Coronary artery (tissue), 2 donors: ENCODE data around the gene PRDM16.

Experiments
- DNase-seq: peaks from one replicate; pipeline ENCODE4 v3.0.0-alpha.2; 2017; ENCODE audit warnings: low spot score
- H3K27ac ChIP-seq, 2 donors: fragments of 200-600 bp; sonication (generic); one replicate each; pipeline ENCODE4 v1.5.1; 2016 to 2019
- H3K4me3 ChIP-seq: fragments of 200-600 bp; sonication (generic); 2 replicates; pipeline ENCODE4 v1.5.1; 2016; ENCODE audit warnings: mild to moderate bottlenecking, moderate library complexity
- TF ChIP-seq, protein P1 (sequence below): fragments of 200-600 bp; sonication (generic); IDR thresholded peaks from one replicate; pipeline ENCODE4 v1.5.1; 2019; ENCODE audit warnings: antibody characterized with exemption

Gene PRDM16

DNA sequence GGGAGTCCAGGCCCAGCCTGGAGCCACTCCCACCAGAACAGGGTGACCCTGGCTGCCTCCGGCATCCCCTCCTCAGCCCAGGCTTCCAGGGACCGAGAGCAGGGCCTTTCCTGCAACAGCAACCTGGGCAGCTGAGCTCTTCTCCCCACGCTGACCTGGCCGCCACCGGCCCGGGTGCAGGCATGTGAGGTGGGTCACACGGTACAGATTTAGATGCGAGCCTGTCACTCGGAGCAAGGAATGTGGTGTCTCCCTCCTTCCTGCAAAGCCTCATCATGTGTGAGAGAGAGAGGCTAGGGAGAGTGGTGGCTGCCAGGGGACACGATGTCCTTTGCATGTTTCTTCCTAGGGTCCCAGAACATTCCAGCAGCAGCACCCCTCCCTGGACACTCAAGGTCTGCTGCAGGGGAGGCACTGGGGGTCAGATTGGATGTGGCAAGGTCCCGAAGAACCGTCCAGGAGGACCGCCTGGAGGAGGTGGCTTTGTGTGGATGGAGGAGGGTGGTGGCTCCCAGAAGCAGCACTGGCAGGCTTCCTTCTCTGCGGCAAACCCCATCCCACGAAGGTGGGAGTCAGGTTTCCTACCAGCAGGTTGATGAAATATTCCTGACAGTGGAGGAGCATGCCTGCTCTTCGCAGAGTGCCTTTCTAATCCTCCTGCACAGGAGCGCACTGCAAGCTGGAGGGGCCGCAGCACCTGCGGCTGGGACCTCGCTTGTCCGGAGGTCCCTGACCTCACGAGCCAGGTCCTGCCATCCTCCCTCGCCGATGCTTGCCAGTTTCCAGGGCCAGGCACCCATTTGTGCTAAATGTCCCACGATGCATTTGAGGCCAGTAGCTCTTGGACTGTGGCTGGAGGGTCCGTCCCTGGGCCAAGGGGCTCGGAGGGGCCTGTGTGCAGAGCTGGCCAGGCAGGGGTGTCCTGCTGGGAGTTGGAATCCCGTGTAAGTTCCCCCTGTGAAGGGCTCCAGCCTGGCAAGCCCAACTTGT, 68.4 kb downstream of the PRDM16 start:
- peak overlapping the region in 1 of 2 donors; percentile 31 for H3K27ac ChIP-seq
- no peak for DNase-seq
- TF ChIP-seq, protein P1, sequence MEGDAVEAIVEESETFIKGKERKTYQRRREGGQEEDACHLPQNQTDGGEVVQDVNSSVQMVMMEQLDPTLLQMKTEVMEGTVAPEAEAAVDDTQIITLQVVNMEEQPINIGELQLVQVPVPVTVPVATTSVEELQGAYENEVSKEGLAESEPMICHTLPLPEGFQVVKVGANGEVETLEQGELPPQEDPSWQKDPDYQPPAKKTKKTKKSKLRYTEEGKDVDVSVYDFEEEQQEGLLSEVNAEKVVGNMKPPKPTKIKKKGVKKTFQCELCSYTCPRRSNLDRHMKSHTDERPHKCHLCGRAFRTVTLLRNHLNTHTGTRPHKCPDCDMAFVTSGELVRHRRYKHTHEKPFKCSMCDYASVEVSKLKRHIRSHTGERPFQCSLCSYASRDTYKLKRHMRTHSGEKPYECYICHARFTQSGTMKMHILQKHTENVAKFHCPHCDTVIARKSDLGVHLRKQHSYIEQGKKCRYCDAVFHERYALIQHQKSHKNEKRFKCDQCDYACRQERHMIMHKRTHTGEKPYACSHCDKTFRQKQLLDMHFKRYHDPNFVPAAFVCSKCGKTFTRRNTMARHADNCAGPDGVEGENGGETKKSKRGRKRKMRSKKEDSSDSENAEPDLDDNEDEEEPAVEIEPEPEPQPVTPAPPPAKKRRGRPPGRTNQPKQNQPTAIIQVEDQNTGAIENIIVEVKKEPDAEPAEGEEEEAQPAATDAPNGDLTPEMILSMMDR, result no peak
- no peak overlapping the region for H3K4me3 ChIP-seq

DNA sequence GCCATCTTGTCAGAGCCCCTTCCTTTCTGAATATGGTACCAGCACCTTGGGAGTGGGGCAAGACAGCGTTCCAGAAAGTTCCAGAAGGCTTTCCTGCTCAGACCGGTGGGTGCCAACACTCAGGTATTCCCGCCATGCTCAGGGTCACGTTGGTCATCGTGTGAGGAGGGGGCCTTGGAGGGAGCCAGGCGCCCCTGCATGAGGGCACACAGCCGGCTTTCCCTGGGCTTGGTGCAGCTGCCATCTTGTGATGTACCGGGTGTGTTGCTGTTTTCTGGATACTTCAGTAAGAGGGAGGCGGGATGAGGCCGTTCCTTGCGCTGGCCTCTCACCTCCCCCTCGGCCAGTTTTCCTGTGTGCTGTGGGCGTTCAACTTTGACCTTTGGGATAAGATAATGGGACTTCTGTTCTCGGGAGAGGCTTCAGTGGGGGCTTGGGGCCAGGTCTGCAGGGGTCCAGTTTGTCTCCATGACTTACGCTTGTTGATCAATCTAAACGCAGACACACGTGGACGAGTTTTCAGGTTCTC, 69.7 kb downstream of the PRDM16 start:
- TF ChIP-seq, protein P1, result no peak
- no peak for DNase-seq
- Histone ChIP-seq H3K27ac (peak overlapping the region in 1 of 2 donors; percentile 11), H3K4me3 (no peak overlapping the region)

DNA sequence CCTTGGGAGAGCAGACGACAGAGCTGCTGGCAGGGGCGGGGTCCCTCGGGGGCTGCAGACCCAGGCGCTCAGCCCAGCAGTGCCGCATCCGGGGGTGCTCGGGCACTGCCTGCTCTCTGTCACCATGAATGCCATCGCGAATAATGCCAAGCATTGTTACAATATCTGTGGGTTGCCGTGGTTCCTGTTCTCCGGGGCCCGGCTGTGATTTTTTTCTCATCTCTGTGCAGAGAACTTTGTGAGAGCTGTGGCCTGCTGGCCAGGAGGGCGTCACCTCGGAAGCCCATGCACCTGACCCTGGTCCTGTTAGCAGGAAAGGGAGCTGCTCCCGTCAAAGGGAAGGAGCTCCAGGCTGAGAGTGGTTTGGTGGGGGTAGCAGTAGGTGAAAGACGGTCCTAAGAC, 70.4 kb downstream of the PRDM16 start:
- peak overlapping the region; percentile 47 for H3K4me3 ChIP-seq
- DNase-seq, result no peak
- H3K27ac ChIP-seq, result peak overlapping the region; percentile 4 to 39
- TF ChIP-seq, protein P1, result no peak

DNA sequence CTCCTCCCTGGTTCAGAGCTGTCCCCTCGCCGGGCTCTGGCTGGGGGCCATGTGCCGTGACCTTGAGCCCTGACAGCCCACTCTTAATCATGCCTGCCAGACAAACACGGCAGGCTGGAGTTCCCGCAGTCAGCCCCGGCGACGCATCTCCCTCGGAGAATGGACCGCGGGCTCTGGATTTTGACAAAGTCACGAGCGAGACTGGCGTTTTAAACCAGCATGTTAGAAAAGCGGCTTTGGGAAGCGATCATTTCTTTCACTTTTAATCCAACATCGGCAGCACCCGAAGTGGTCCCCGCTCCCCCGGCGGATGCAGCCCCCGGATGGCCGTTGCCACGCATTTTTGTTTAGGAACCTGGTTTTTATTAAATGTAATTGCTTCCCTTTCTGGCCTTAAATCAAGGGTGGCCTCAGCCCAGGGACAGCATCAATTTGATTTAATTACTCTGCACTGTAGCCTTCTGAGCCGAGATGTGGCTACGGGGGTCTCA, 70.9 kb downstream of the PRDM16 start:
- peak overlapping the region; percentile 4 to 39 for H3K27ac ChIP-seq
- TF ChIP-seq, protein P1, result no peak
- peak overlapping the region; percentile 47 for H3K4me3 ChIP-seq
- DNase-seq, result no peak

DNA sequence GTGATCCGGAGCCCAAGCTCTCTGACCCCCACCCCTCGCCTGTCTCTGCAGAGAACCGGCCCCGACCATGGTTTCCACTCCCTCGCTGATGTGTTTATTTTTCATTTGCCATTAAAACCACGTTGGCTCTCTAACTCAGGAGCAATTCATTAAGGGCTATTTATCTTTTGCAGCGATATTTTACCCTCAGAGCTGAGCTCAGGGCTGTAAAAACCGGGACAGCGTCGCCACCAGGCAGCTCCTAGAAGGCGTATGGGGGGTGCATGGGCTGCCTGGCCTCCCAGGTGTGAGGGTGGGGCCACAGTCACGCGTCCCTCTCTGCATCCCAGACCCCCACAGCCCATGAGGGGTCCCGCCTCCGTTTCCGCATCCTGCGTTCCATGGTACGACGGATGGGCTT, 71.4 kb downstream of the PRDM16 start:
- Histone ChIP-seq H3K4me3 (no peak overlapping the region), H3K27ac (no peak overlapping the region)
- DNase-seq, result no peak
- TF ChIP-seq, protein P1, result no peak

DNA sequence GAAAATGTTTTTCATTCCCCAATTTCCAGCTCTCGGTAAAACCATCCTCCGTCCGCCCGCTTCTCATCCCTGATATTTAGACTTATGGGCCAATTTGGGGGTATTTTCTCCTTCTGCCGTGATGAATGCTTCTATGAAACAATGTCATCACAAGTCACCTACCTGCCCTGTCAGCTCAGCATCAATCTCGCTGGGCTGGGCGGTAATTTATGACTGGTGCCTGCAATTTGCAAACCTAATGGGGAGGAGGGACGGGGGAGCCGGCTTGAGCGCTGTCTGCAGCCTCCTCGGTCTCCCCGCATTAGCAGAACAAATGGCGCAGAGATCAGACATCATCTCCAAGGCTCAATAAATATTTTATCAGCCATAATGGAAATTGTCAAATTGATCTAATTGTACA, 72.1 kb downstream of the PRDM16 start:
- H3K27ac ChIP-seq, result no peak overlapping the region
- TF ChIP-seq, protein P1, result no peak
- no peak for DNase-seq
- H3K4me3 ChIP-seq, result no peak overlapping the region
